GM12878 (cell line): Measurements from ENCODE around the gene HTR3A. TPM values are rescaled to one million over a fixed set of nuclear protein-coding genes. Genes with fewer than 3 reads are reported as not detected.

Experiments used
- ATAC-seq: fragments of 200-7000 bp; cut with Tn5 transposase; 3 replicates; pipeline ENCODE4 v1.9.1; 2020; ENCODE audit warnings: mild to moderate bottlenecking, moderate library complexity
- BruUV-seq: library from RNA; stranded (reverse); fragments of 400-500 nt; replicated peaks from 2 replicates; lab custom pipeline; 2021; lab: Mats Ljungman, UMichigan
- CTCF ChIA-PET: fragments of 300-600 bp; sonication (Branson Sonifier 250); formaldehyde crosslinking; extraction: SDS; loops from one replicate; lab custom pipeline; 2021; ENCODE audit warnings: inconsistent platforms; lab: Yijun Ruan, JAX
- POLR2A ChIA-PET: fragments of 350-600 bp; formaldehyde crosslinking; extraction: SDS; loops from one replicate; lab custom pipeline; 2021; ENCODE audit warnings: inconsistent platforms; lab: Charles Lee
- RAD21 ChIA-PET: fragments of 300-600 bp; sonication (Branson Sonifier 250); formaldehyde crosslinking; loops from one replicate; lab custom pipeline; 2023; ENCODE audit warnings: antibody characterized with exemption; ENCODE audit not compliant: unreplicated experiment; lab: Charles Lee
- SMC1A ChIA-PET: fragments of 300-600 bp; sonication (Branson Sonifier 250); formaldehyde crosslinking; loops from one replicate; lab custom pipeline; 2023; ENCODE audit not compliant: unreplicated experiment, uncharacterized antibody; lab: Charles Lee
- DNase-seq: peaks from one replicate; pipeline ENCODE4 v3.0.0-alpha.2; 2011; ENCODE audit warnings: low read depth, low spot score
- FAIRE-seq: peaks from 3 replicates; lab custom pipeline; 2011; peaks lifted over from hg19 to GRCh38; lab: Jason Lieb, UNC
- H2AFZ ChIP-seq: 2 replicates; pipeline ENCODE4 v1.6.0; 2011; ENCODE audit warnings: low read depth, low read length, control low read depth; ENCODE audit not compliant: control insufficient read depth
- H3K27ac ChIP-seq: 2 replicates; pipeline ENCODE4 v1.5.1; 2011; ENCODE audit warnings: control low read depth; ENCODE audit not compliant: control insufficient read depth, insufficient read depth
- H3K27me3 ChIP-seq, 2 experiments: replicated peaks in 1 of 2; 2 replicates each; pipeline versions ENCODE4 v1.6.0 to v1.6.1; 2011; ENCODE audit warnings: low read length in 1 of 2; ENCODE audit not compliant: control insufficient read depth in 2 of 2, insufficient read depth in 2 of 2
- H3K36me3 ChIP-seq, 2 experiments: 2 replicates each; pipeline ENCODE4 v1.5.1; 2011; ENCODE audit warnings: low read length in 1 of 2; ENCODE audit not compliant: control insufficient read depth in 2 of 2, insufficient read depth in 2 of 2
- H3K4me1 ChIP-seq: 2 replicates; pipeline ENCODE4 v1.6.1; 2011; ENCODE audit warnings: mild to moderate bottlenecking, low read length, moderate library complexity, mixed read lengths; ENCODE audit not compliant: control insufficient read depth, insufficient read depth
- H3K4me2 ChIP-seq: 2 replicates; pipeline ENCODE4 v1.6.0; 2011; ENCODE audit warnings: control low read depth; ENCODE audit not compliant: control insufficient read depth, insufficient read depth
- H3K4me3 ChIP-seq: fragments of 200-600 bp; sonication (generic); 2 replicates; pipeline ENCODE4 v1.5.1; 2016
- H3K79me2 ChIP-seq: 2 replicates; pipeline ENCODE4 v1.6.0; 2011; ENCODE audit warnings: low read length; ENCODE audit not compliant: control insufficient read depth, insufficient read depth
- H3K9ac ChIP-seq: 2 replicates; pipeline ENCODE4 v1.8.0; 2011; ENCODE audit warnings: low read length, control low read depth, mixed read lengths; ENCODE audit not compliant: control insufficient read depth, insufficient read depth
- H3K9me3 ChIP-seq: replicated peaks from 3 replicates; pipeline ENCODE4 v1.5.1; 2011; ENCODE audit warnings: mild to moderate bottlenecking, low read length; ENCODE audit not compliant: control insufficient read depth, insufficient read depth
- H4K20me1 ChIP-seq: 2 replicates; pipeline ENCODE4 v1.6.0; 2011; ENCODE audit not compliant: control insufficient read depth, insufficient read depth
- BCL11A ChIP-seq: IDR thresholded peaks from 2 replicates; pipeline ENCODE4 v1.6.1; 2011; ENCODE audit warnings: low read depth, low read length
- CBFB ChIP-seq: IDR thresholded peaks from 2 replicates; pipeline ENCODE4 v1.6.1; 2016; ENCODE audit warnings: antibody characterized with exemption, low read depth
- ESRRA ChIP-seq: IDR thresholded peaks from 2 replicates; pipeline ENCODE4 v1.6.1; 2012; ENCODE audit warnings: mild to moderate bottlenecking, low read length, improper control_type of control experiment
- IKZF2 ChIP-seq, 2 experiments: fragments of 450-650 bp; IDR thresholded peaks; 2 replicates each; pipeline ENCODE4 v1.6.1; 2017; ENCODE audit warnings: mild to moderate bottlenecking in 2 of 2, moderate library complexity in 2 of 2
- LARP7 ChIP-seq: fragments of 450-650 bp; IDR thresholded peaks from 2 replicates; pipeline ENCODE4 v1.6.1; 2017; ENCODE audit warnings: mild to moderate bottlenecking
- NFIC ChIP-seq: IDR thresholded peaks from 2 replicates; pipeline ENCODE4 v1.6.1; 2012; ENCODE audit warnings: low read depth, mild to moderate bottlenecking, inconsistent platforms, low read length, moderate library complexity
- PAX5 ChIP-seq: IDR thresholded peaks from 2 replicates; pipeline ENCODE4 v1.6.1; 2011; ENCODE audit warnings: low read depth, low read length, borderline replicate concordance
- POLR2AphosphoS2 ChIP-seq: IDR thresholded peaks from 2 replicates; pipeline ENCODE4 v1.6.1; 2011; ENCODE audit warnings: low read depth, mild to moderate bottlenecking, low read length, improper control_type of control experiment, moderate library complexity
- SMARCA5 ChIP-seq: fragments of 450-650 bp; IDR thresholded peaks from 2 replicates; pipeline ENCODE4 v1.6.1; 2017; ENCODE audit warnings: mild to moderate bottlenecking
- SMC3 ChIP-seq: IDR thresholded peaks from 2 replicates; pipeline ENCODE4 v1.6.1; 2011; ENCODE audit warnings: low read length, improper control_type of control experiment, borderline replicate concordance
- TCF7 ChIP-seq: IDR thresholded peaks from 2 replicates; pipeline ENCODE4 v1.6.1; 2014; ENCODE audit warnings: antibody characterized with exemption, borderline replicate concordance
- ZNF274 ChIP-seq: IDR thresholded peaks from one replicate; pipeline ENCODE4 v1.8.0; 2011; ENCODE audit not compliant: insufficient read length, insufficient read depth
- WGBS: methylation state at CpG from one replicate; pipeline ENCODE4 v1.1.6; 2016; ENCODE audit warnings: low lambda C conversion rate; ENCODE audit not compliant: insufficient replicate concordance, insufficient coverage; ENCODE audit errors: missing lambda C conversion rate; 5-methylcytosine and 5-hydroxymethylcytosine counted together
- in situ Hi-C: fragments of 300-500 bp; cut with MboI; formaldehyde crosslinking; loops from 9 replicates; pipeline ENCODE4 v1.14.3; 2018; ENCODE audit warnings: mixed read lengths
- intact Hi-C: fragments of 100-400 bp; cut with micrococcal nuclease; formaldehyde crosslinking; loops from one replicate; pipeline ENCODE4 v1.14.2; 2022; ENCODE audit not compliant: unreplicated experiment
- polyA plus RNA-seq, 11 experiments: library from polyadenylated mRNA; depleted of rRNA in 4 of 11; unstranded in 6 of 11; stranded (reverse) in 5 of 11; fragments of >200 nt; fragmentation: Nextera tagmentation in 4 of 11; fragmentation: Illumina TruSeq in 1 of 11; extraction: Ambion mirVana in 4 of 11; extraction: Trizol in 1 of 11; gene quantifications; 1 replicate in 1 of 11; 2 replicates in 10 of 11; pipeline versions ENCODE4 v1.2.1 to v1.2.3, GENCODE V29; 2011 to 2016; ENCODE audit warnings: inconsistent platforms in 2 of 11, missing spikeins in 2 of 11, low read depth in 1 of 11
- total RNA-seq, 4 experiments: library from RNA; depleted of rRNA in 3 of 4; stranded (reverse); fragments of >200 nt in 3 of 4; fragmentation: Illumina TruSeq in 1 of 4; extraction: Trizol in 1 of 4; gene quantifications; 2 replicates each; pipeline versions ENCODE4 v1.2.1 to v1.2.3, GENCODE V29; 2013 to 2021
- TF ChIP-seq, protein P1 (sequence below): fragments of 450-650 bp; IDR thresholded peaks from 2 replicates; pipeline ENCODE4 v1.6.1; 2014; ENCODE audit warnings: mild to moderate bottlenecking
- TF ChIP-seq, protein P2 (sequence below): fragments of 450-650 bp; IDR thresholded peaks from 2 replicates; pipeline ENCODE4 v1.6.1; 2017; ENCODE audit warnings: low read depth, mild to moderate bottlenecking, moderate library complexity
- TF ChIP-seq, protein P3 (sequence below): fragments of 450-650 bp; formaldehyde crosslinking; IDR thresholded peaks from 2 replicates; pipeline ENCODE4 v1.4.0; 2020; ENCODE audit warnings: mild to moderate bottlenecking, moderate library complexity
- TF ChIP-seq, protein P4 (sequence below): IDR thresholded peaks from 2 replicates; pipeline ENCODE4 v1.6.1; 2012; ENCODE audit warnings: mild to moderate bottlenecking, low read depth, low read length

HTR3A gene
- total and polyA plus RNA-seq, 10 of the 15 experiments (the other 5 are each of a cell fraction or from before 2014, with no cell fraction given): not detected

DNA sequence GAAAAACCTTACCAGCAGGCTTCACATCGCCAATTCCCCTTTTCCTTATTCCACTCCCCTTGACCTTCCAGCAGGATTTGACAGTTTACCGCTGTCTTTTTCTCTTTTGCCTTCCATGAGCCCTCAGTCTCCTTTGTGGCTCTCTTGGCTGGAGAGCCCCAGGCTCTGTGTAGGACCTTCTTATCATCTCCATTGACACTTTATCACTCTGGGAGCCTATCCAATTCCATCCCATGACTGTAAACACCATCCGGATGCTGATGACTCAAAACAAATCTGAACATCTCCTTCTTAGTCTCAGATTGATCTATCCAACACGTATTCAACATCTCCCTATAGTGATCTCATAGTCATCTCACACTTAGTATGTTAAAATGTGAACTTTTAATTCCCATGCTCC, 36.0 kb downstream of the HTR3A start:
- CTCF ChIA-PET: no interaction called here
- no peak for TF ChIP-seq SMARCA5
- TF ChIP-seq NFIC: no peak
- no peak for TF ChIP-seq PAX5
- TF ChIP-seq CBFB: no peak
- TF ChIP-seq, protein P1, sequence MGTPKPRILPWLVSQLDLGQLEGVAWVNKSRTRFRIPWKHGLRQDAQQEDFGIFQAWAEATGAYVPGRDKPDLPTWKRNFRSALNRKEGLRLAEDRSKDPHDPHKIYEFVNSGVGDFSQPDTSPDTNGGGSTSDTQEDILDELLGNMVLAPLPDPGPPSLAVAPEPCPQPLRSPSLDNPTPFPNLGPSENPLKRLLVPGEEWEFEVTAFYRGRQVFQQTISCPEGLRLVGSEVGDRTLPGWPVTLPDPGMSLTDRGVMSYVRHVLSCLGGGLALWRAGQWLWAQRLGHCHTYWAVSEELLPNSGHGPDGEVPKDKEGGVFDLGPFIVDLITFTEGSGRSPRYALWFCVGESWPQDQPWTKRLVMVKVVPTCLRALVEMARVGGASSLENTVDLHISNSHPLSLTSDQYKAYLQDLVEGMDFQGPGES: no peak
- TF ChIP-seq ESRRA: no peak
- TF ChIP-seq, protein P2, sequence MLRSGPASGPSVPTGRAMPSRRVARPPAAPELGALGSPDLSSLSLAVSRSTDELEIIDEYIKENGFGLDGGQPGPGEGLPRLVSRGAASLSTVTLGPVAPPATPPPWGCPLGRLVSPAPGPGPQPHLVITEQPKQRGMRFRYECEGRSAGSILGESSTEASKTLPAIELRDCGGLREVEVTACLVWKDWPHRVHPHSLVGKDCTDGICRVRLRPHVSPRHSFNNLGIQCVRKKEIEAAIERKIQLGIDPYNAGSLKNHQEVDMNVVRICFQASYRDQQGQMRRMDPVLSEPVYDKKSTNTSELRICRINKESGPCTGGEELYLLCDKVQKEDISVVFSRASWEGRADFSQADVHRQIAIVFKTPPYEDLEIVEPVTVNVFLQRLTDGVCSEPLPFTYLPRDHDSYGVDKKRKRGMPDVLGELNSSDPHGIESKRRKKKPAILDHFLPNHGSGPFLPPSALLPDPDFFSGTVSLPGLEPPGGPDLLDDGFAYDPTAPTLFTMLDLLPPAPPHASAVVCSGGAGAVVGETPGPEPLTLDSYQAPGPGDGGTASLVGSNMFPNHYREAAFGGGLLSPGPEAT: no peak
- TF ChIP-seq LARP7: no peak
- TF ChIP-seq SMC3: no peak
- TF ChIP-seq POLR2AphosphoS2: no peak
- TF ChIP-seq, protein P3, sequence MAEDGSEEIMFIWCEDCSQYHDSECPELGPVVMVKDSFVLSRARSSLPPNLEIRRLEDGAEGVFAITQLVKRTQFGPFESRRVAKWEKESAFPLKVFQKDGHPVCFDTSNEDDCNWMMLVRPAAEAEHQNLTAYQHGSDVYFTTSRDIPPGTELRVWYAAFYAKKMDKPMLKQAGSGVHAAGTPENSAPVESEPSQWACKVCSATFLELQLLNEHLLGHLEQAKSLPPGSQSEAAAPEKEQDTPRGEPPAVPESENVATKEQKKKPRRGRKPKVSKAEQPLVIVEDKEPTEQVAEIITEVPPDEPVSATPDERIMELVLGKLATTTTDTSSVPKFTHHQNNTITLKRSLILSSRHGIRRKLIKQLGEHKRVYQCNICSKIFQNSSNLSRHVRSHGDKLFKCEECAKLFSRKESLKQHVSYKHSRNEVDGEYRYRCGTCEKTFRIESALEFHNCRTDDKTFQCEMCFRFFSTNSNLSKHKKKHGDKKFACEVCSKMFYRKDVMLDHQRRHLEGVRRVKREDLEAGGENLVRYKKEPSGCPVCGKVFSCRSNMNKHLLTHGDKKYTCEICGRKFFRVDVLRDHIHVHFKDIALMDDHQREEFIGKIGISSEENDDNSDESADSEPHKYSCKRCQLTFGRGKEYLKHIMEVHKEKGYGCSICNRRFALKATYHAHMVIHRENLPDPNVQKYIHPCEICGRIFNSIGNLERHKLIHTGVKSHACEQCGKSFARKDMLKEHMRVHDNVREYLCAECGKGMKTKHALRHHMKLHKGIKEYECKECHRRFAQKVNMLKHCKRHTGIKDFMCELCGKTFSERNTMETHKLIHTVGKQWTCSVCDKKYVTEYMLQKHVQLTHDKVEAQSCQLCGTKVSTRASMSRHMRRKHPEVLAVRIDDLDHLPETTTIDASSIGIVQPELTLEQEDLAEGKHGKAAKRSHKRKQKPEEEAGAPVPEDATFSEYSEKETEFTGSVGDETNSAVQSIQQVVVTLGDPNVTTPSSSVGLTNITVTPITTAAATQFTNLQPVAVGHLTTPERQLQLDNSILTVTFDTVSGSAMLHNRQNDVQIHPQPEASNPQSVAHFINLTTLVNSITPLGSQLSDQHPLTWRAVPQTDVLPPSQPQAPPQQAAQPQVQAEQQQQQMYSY (CRISPR knock-in tag): no peak
- TF ChIP-seq ZNF274: no peak
- no peak for TF ChIP-seq BCL11A
- TF ChIP-seq, protein P4, sequence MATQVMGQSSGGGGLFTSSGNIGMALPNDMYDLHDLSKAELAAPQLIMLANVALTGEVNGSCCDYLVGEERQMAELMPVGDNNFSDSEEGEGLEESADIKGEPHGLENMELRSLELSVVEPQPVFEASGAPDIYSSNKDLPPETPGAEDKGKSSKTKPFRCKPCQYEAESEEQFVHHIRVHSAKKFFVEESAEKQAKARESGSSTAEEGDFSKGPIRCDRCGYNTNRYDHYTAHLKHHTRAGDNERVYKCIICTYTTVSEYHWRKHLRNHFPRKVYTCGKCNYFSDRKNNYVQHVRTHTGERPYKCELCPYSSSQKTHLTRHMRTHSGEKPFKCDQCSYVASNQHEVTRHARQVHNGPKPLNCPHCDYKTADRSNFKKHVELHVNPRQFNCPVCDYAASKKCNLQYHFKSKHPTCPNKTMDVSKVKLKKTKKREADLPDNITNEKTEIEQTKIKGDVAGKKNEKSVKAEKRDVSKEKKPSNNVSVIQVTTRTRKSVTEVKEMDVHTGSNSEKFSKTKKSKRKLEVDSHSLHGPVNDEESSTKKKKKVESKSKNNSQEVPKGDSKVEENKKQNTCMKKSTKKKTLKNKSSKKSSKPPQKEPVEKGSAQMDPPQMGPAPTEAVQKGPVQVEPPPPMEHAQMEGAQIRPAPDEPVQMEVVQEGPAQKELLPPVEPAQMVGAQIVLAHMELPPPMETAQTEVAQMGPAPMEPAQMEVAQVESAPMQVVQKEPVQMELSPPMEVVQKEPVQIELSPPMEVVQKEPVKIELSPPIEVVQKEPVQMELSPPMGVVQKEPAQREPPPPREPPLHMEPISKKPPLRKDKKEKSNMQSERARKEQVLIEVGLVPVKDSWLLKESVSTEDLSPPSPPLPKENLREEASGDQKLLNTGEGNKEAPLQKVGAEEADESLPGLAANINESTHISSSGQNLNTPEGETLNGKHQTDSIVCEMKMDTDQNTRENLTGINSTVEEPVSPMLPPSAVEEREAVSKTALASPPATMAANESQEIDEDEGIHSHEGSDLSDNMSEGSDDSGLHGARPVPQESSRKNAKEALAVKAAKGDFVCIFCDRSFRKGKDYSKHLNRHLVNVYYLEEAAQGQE: no peak
- no peak for TF ChIP-seq TCF7
- TF ChIP-seq IKZF2 (IDR thresholded peaks at IDR 0.05): no peak

More for the DNA sequence above, 36.0 kb downstream of the HTR3A start:
- ChIA-PET POLR2A (no interaction called here), RAD21 (no interaction called here), SMC1A (no interaction called here)
- Histone ChIP-seq H2AFZ (no peak overlapping the region), H3K4me2 (no peak overlapping the region), H3K36me3 (no peaks in the 10 kb centered on the region), H3K4me1 (no peaks in the 10 kb centered on the region), H4K20me1 (no peaks in the 10 kb centered on the region), H3K27ac (no peak overlapping the region), H3K79me2 (no peaks in the 10 kb centered on the region), H3K4me3 (no peak overlapping the region), H3K9ac (no peak overlapping the region), H3K27me3 (no peaks in the 10 kb centered on the region; a peak in 1 of 4 replicates), H3K9me3 (no peaks in the 10 kb centered on the region)
- in situ Hi-C loops: no loop called here
- BruUV-seq: no TSS peak
- intact Hi-C loops: no loop called here
- FAIRE-seq (no peak), DNase-seq (no peak), ATAC-seq (no peak)
- 33% methylated on average over 4 of the region's 4 CpGs for WGBS
